Choroid plexus epithelial cell (primary cell): ENCODE measurements around the gene SLC4A5.

ENCODE experiments used
- DNase-seq: peaks from one replicate; pipeline ENCODE4 v3.0.0-alpha.2; 2010; ENCODE audit warnings: low read depth
- H3K4me3 ChIP-seq: 2 replicates; pipeline ENCODE4 v1.5.1; 2011; ENCODE audit warnings: low read depth, mild to moderate bottlenecking, control low read depth, low read length, moderate library complexity
- CTCF ChIP-seq: conservative IDR thresholded peaks from 2 replicates; pipeline ENCODE4 v1.5.1; 2011; ENCODE audit warnings: low read depth, mild to moderate bottlenecking, control low read depth, inconsistent platforms, low read length, moderate library complexity

Gene SLC4A5

GRCh38 chr2:74384051-74384450 is 40.8 kb upstream of the SLC4A5 start:
- DNase-seq = peak; percentile 66
- TF ChIP-seq CTCF = no peak
- H3K4me3 ChIP-seq = no peak overlapping the region

- no peak overlapping the region for H3K4me3 ChIP-seq
- peak; percentile 86 for DNase-seq
- TF ChIP-seq CTCF = no peak
Measured at GRCh38 chr2:74383254-74383653, 40.0 kb upstream of the SLC4A5 start.

GRCh38 chr2:74381751-74382150 is 38.5 kb upstream of the SLC4A5 start:
- no peak overlapping the region for H3K4me3 ChIP-seq
- DNase-seq = no peak
- no peak for TF ChIP-seq CTCF

GRCh38 chr2:74379851-74380789 is 36.9 kb upstream of the SLC4A5 start, which contains the start of gene DCTN1:
DCTN1 (minus strand) TSS chr2:74380311; CDS start chr2:74380037, 274 bp downstream.
- TF ChIP-seq CTCF = no peak
- peak; percentile 84 for DNase-seq
- peak within 1 kb of the TSS; percentile 60 for H3K4me3 ChIP-seq

GRCh38 chr2:74378007-74378406 is 34.8 kb upstream of the SLC4A5 start:
- DNase-seq = no peak
- TF ChIP-seq CTCF = no peak
- H3K4me3 ChIP-seq = no peak overlapping the region

GRCh38 chr2:74375838-74376237 is 32.6 kb upstream of the SLC4A5 start:
- no peak overlapping the region for H3K4me3 ChIP-seq
- no peak for DNase-seq
- no peak for TF ChIP-seq CTCF
